ENCODE measurements around the gene RIC8B.
"Not testable (repeated sequence)": the region's sequence is repeated elsewhere in the genome, so short reads cannot be mapped to it uniquely, and the experiment has no call there.

DNA sequence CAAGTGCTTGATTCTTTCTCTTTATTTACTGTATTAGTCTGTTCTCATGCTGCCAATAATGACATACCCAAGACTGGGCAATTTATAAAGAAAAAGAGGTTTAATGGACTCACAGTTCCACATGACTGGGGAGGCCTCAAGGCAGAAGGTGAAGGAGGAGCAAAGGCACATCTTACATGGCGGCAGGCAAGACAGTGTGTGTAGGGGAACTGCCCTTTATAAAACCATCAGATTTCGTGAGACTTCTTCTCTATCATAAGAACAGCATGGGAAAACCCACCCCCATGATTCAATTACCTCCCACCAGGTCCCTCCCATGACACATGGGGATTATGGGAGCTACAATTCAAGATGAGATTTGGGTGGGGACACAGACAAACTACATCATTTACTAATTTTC is 149.1 kb downstream of the RIC8B start:
- TF ChIP-seq, protein P1, sequence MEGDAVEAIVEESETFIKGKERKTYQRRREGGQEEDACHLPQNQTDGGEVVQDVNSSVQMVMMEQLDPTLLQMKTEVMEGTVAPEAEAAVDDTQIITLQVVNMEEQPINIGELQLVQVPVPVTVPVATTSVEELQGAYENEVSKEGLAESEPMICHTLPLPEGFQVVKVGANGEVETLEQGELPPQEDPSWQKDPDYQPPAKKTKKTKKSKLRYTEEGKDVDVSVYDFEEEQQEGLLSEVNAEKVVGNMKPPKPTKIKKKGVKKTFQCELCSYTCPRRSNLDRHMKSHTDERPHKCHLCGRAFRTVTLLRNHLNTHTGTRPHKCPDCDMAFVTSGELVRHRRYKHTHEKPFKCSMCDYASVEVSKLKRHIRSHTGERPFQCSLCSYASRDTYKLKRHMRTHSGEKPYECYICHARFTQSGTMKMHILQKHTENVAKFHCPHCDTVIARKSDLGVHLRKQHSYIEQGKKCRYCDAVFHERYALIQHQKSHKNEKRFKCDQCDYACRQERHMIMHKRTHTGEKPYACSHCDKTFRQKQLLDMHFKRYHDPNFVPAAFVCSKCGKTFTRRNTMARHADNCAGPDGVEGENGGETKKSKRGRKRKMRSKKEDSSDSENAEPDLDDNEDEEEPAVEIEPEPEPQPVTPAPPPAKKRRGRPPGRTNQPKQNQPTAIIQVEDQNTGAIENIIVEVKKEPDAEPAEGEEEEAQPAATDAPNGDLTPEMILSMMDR (IDR thresholded peaks at IDR 0.05) = not testable (repeated sequence)
- not testable (repeated sequence) for TF ChIP-seq POLR2A (IDR thresholded peaks at IDR 0.05)
